ENCODE measurements around the gene AKR1E2.

The AKR1E2 gene

GRCh38 chr10:4836416-4836969 is 10.5 kb downstream of the AKR1E2 start:
- H3K4me3 ChIP-seq (ENCODE audit: low read depth, low read length): no peak overlapping the region
- in situ Hi-C loops (cut with HindIII; ENCODE audit: low sequenced_read_pairs): no loop called here
- no peak for TF ChIP-seq CTCF (IDR thresholded peaks at IDR 0.05; ENCODE audit: low read depth, low read length, missing control alignments)
- no peak for DNase-seq (ENCODE audit: low read depth)

GRCh38 chr10:4837551-4837950 is 11.5 kb downstream of the AKR1E2 start:
- in situ Hi-C loops (cut with HindIII; ENCODE audit: low sequenced_read_pairs): no loop called here
- DNase-seq (ENCODE audit: low read depth): no peak
- no peak overlapping the region for H3K4me3 ChIP-seq (ENCODE audit: low read depth, low read length)

GRCh38 chr10:4838743-4839142 is 12.7 kb downstream of the AKR1E2 start:
- TF ChIP-seq CTCF (IDR thresholded peaks at IDR 0.05; ENCODE audit: low read depth, low read length, missing control alignments): no peak
- DNase-seq (ENCODE audit: low read depth): no peak
- no peak overlapping the region for H3K4me3 ChIP-seq (ENCODE audit: low read depth, low read length)
- in situ Hi-C loops (cut with HindIII; ENCODE audit: low sequenced_read_pairs): no loop called here

More at GRCh38 chr10:4837551-4837950, 11.5 kb downstream of the AKR1E2 start:
- TF ChIP-seq CTCF (IDR thresholded peaks at IDR 0.05; ENCODE audit: low read depth, low read length, missing control alignments): no peak

- no peak overlapping the region for H3K4me3 ChIP-seq (ENCODE audit: low read depth, low read length)
Observed at GRCh38 chr10:4839353-4839752, 13.3 kb downstream of the AKR1E2 start.

GRCh38 chr10:4840151-4840550 is 14.1 kb downstream of the AKR1E2 start:
- no peak for TF ChIP-seq CTCF (IDR thresholded peaks at IDR 0.05; ENCODE audit: low read depth, low read length, missing control alignments)
- H3K4me3 ChIP-seq (ENCODE audit: low read depth, low read length): no peak overlapping the region
- DNase-seq (ENCODE audit: low read depth): no peak
- in situ Hi-C loops (cut with HindIII; ENCODE audit: low sequenced_read_pairs): no loop called here

More at GRCh38 chr10:4839353-4839752, 13.3 kb downstream of the AKR1E2 start:
- in situ Hi-C loops (cut with HindIII; ENCODE audit: low sequenced_read_pairs): no loop called here
- TF ChIP-seq CTCF (IDR thresholded peaks at IDR 0.05; ENCODE audit: low read depth, low read length, missing control alignments): no peak
- no peak for DNase-seq (ENCODE audit: low read depth)

- DNase-seq (ENCODE audit: low read depth): no peak
- no peak overlapping the region for H3K4me3 ChIP-seq (ENCODE audit: low read depth, low read length)
- no peak for TF ChIP-seq CTCF (IDR thresholded peaks at IDR 0.05; ENCODE audit: low read depth, low read length, missing control alignments)
- in situ Hi-C loops (cut with HindIII; ENCODE audit: low sequenced_read_pairs): no loop called here
Observed at GRCh38 chr10:4843525-4844180, 17.6 kb downstream of the AKR1E2 start.

All from astrocyte of the cerebellum (primary cell).